Measurements from ENCODE around the gene FAM114A1. TPM values are rescaled to one million over a fixed set of nuclear protein-coding genes. Genes with fewer than 3 reads are reported as not detected.

Gene FAM114A1
- total RNA-seq, 2 donors from 2014 or later, result 76.3 to 88.3 TPM

GRCh38 chr4:38872620-38873019 lies 5.0 kb downstream of the FAM114A1 start:
- no peak for TF ChIP-seq CTCF (IDR thresholded peaks at IDR 0.05)
- Histone ChIP-seq H3K4me1 (peaks cover 5% of the 10 kb centered on the region), H3K27me3 (no peaks in the 10 kb centered on the region), H3K9ac (ENCODE audit: low read depth in 2 of 2, low read length in 2 of 2) (no peak overlapping the region), H3K36me3 (no peaks in the 10 kb centered on the region), H3K9me3 (no peaks in the 10 kb centered on the region), H3K4me3 (no peak overlapping the region), H3K27ac (peak overlapping the region; percentile 51)
- intact Hi-C loops (cut with DNase I), result no loop called here
- peak; percentile 68 for DNase-seq

- TF ChIP-seq CTCF (IDR thresholded peaks at IDR 0.05), result no peak
- Histone ChIP-seq H3K4me3 (no peak overlapping the region), H3K36me3 (no peaks in the 10 kb centered on the region), H3K9ac (ENCODE audit: low read depth in 2 of 2, low read length in 2 of 2) (no peak overlapping the region), H3K9me3 (no peaks in the 10 kb centered on the region), H3K27ac (peak overlapping the region; percentile 51), H3K27me3 (no peaks in the 10 kb centered on the region), H3K4me1 (peaks cover 5% of the 10 kb centered on the region)
- intact Hi-C loops (cut with DNase I), result no loop called here
- DNase-seq, result no peak
These were observed 5.8 kb downstream of the FAM114A1 start for GRCh38 chr4:38873290-38873944.

GRCh38 chr4:38876636-38877035 lies 9.0 kb downstream of the FAM114A1 start:
- H3K36me3 ChIP-seq, result no peaks in the 10 kb centered on the region
- H3K9me3 ChIP-seq, result no peaks in the 10 kb centered on the region
- DNase-seq, result no peak
- H3K27ac ChIP-seq, result no peak overlapping the region
- no peak overlapping the region for H3K4me3 ChIP-seq
- intact Hi-C loops (cut with DNase I), result no loop called here
- TF ChIP-seq CTCF (IDR thresholded peaks at IDR 0.05), result no peak
- H3K27me3 ChIP-seq, result no peaks in the 10 kb centered on the region
- peaks cover 5% of the 10 kb centered on the region for H3K4me1 ChIP-seq
- H3K9ac ChIP-seq (ENCODE audit: low read depth in 2 of 2, low read length in 2 of 2), result no peak overlapping the region

- Histone ChIP-seq H3K27me3 (no peaks in the 10 kb centered on the region), H3K9me3 (no peaks in the 10 kb centered on the region), H3K4me1 (no peaks in the 10 kb centered on the region), H3K9ac (ENCODE audit: low read depth in 2 of 2, low read length in 2 of 2) (no peak overlapping the region), H3K4me3 (no peak overlapping the region), H3K36me3 (no peaks in the 10 kb centered on the region), H3K27ac (no peak overlapping the region)
- intact Hi-C loops (cut with DNase I), result no loop called here
- no peak for TF ChIP-seq CTCF (IDR thresholded peaks at IDR 0.05)
- no peak for DNase-seq
These were observed 16.6 kb downstream of the FAM114A1 start for GRCh38 chr4:38884254-38884653.

GRCh38 chr4:38889143-38889542 lies 21.5 kb downstream of the FAM114A1 start:
- no peaks in the 10 kb centered on the region for H3K36me3 ChIP-seq
- no peak overlapping the region for H3K27ac ChIP-seq
- no peak overlapping the region for H3K4me3 ChIP-seq
- H3K9me3 ChIP-seq, result no peaks in the 10 kb centered on the region
- no peak for TF ChIP-seq CTCF (IDR thresholded peaks at IDR 0.05)
- H3K9ac ChIP-seq (ENCODE audit: low read depth in 2 of 2, low read length in 2 of 2), result no peak overlapping the region
- H3K27me3 ChIP-seq, result no peaks in the 10 kb centered on the region
- intact Hi-C loops (cut with DNase I), result no loop called here
- peaks cover 7% of the 10 kb centered on the region for H3K4me1 ChIP-seq
- no peak for DNase-seq

Measured in colonic mucosa (tissue), 4 donors.